Stomach (tissue), 9 donors: ENCODE data around the gene VRK3. TPM values are rescaled to one million over a fixed set of nuclear protein-coding genes. Genes with fewer than 3 reads are reported as not detected.
A peak's percentile ranks its signal among the peaks of the same experiment; 100 is the strongest.

Experiments
- DNase-seq, 2 donors: peaks; one replicate each; pipeline versions ENCODE4 v3.0.0 to v3.0.0-alpha.2; 2013 to 2019
- H3K27ac ChIP-seq, 5 donors: fragments of 200-600 bp in 4 of 5; sonication (generic) in 4 of 5; one replicate each; pipeline ENCODE4 v1.5.1; 2013 to 2019; ENCODE audit warnings: mild to moderate bottlenecking in 1 of 5, moderate library complexity in 1 of 5
- H3K27me3 ChIP-seq, 3 donors: fragments of 200-600 bp; sonication (generic); one replicate each; pipeline ENCODE4 v1.5.1; 2017 to 2019; ENCODE audit warnings: mixed run types in 1 of 3
- H3K36me3 ChIP-seq, 4 donors: fragments of 200-600 bp; sonication (generic); 1 replicate in 3 of 4; 2 replicates in 1 of 4; pipeline ENCODE4 v1.5.1; 2016 to 2019
- H3K4me1 ChIP-seq, 4 donors: fragments of 200-600 bp; sonication (generic); one replicate each; pipeline ENCODE4 v1.5.1; 2016 to 2019
- H3K4me3 ChIP-seq, 4 donors: fragments of 200-600 bp; sonication (generic) in 3 of 4; one replicate each; pipeline ENCODE4 v1.5.1; 2016 to 2019; ENCODE audit warnings: mild to moderate bottlenecking in 1 of 4
- H3K9me3 ChIP-seq, 4 donors: fragments of 200-600 bp; sonication (generic); one replicate each; pipeline ENCODE4 v1.5.1; 2016 to 2019
- CTCF ChIP-seq, 7 experiments: fragments of 450-650 bp in 4 of 7; fragments of 200-600 bp in 3 of 7; sonication (generic) in 3 of 7; IDR thresholded peaks; one replicate each; pipeline ENCODE4 v1.5.1; 2016 to 2019; ENCODE audit warnings: antibody characterized with exemption in 7 of 7, control low read depth in 2 of 7, mild to moderate bottlenecking in 1 of 7
- EP300 ChIP-seq: sonication (generic); formaldehyde crosslinking; IDR thresholded peaks from one replicate; pipeline ENCODE4 v1.6.1; 2017; ENCODE audit warnings: antibody characterized with exemption
- POLR2A ChIP-seq, 4 donors: fragments of 450-650 bp; IDR thresholded peaks; one replicate each; pipeline ENCODE4 v1.6.1; 2016; ENCODE audit warnings: antibody characterized with exemption in 4 of 4, control low read depth in 2 of 4, mild to moderate bottlenecking in 1 of 4, moderate library complexity in 1 of 4
- POLR2AphosphoS5 ChIP-seq, 3 donors: sonication (generic); formaldehyde crosslinking; IDR thresholded peaks; one replicate each; pipeline ENCODE4 v1.6.1; 2016; ENCODE audit warnings: antibody characterized with exemption in 3 of 3
- WGBS, 5 donors: extraction: QIAGEN DNeasy Blood & Tissue Kit in 3 of 5; methylation state at CpG; one replicate each; pipeline versions ENCODE4 v1.1.5 to v1.1.7; 2013 to 2018; 5-methylcytosine and 5-hydroxymethylcytosine counted together
- intact Hi-C: fragments of 100-400 bp; cut with DNase I; formaldehyde crosslinking; loops from one replicate; pipeline ENCODE4 v1.15.1; 2023; ENCODE audit warnings: low total_unique reads
- polyA plus RNA-seq, 3 donors: library from polyadenylated mRNA; stranded (reverse); fragments of 200-250 nt; gene quantifications; one replicate each; pipeline ENCODE4 v1.2.3, GENCODE V29; 2013
- total RNA-seq, 5 donors: library from RNA; depleted of rRNA; stranded (reverse); fragments of >200 nt; gene quantifications; one replicate each; pipeline versions ENCODE4 v1.1.0 to v1.2.3, GENCODE V29; 2014 to 2016
- donor health status: healthy with polysubstance abuse.
- donor health status: Bipolar disorder and iron deficiency.
- donor health status: healthy.

VRK3 gene
- total and polyA plus RNA-seq, 8 donors = 3.5 to 39.7 (median 22.8) TPM

DNA sequence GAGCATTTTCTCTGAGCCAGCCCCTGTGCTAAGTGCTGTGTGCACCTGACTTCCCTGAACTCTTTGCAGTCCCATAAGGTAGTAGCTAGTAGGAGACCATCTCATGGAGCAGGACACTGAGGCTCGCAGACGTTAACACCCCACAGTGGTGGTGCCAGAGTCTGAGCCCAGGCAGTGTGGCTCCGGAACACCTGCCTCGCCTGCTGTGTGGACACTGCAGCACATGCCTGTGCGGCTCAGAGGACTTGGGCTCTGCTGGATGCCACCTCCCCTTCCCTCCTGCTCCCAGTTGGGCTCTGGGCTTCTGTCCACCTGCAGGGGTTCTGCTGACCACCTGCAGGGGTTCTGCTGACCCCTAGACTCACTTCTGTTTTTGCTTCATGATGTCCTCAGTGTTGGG, 37.2 kb downstream of the VRK3 start:
- Histone ChIP-seq H3K27ac (no peak overlapping the region), H3K36me3 (peaks cover 48 to 100% (median 90%) of the 10 kb centered on the region in 4 donors), H3K4me1 (no peaks in the 10 kb centered on the region), H3K4me3 (no peak overlapping the region), H3K27me3 (no peaks in the 10 kb centered on the region), H3K9me3 (no peaks in the 10 kb centered on the region)
- TF ChIP-seq POLR2AphosphoS5 (IDR thresholded peaks at IDR 0.05) = no peak
- no peak for TF ChIP-seq POLR2A (IDR thresholded peaks at IDR 0.05)
- no peak for TF ChIP-seq CTCF (IDR thresholded peaks at IDR 0.05)
- no peak for TF ChIP-seq EP300
- intact Hi-C loops = no loop called here
- WGBS, 5 donors = 87 to 98% (median 97%) methylated on average over 5 of the region's 5 CpGs
- DNase-seq = no peak

DNA sequence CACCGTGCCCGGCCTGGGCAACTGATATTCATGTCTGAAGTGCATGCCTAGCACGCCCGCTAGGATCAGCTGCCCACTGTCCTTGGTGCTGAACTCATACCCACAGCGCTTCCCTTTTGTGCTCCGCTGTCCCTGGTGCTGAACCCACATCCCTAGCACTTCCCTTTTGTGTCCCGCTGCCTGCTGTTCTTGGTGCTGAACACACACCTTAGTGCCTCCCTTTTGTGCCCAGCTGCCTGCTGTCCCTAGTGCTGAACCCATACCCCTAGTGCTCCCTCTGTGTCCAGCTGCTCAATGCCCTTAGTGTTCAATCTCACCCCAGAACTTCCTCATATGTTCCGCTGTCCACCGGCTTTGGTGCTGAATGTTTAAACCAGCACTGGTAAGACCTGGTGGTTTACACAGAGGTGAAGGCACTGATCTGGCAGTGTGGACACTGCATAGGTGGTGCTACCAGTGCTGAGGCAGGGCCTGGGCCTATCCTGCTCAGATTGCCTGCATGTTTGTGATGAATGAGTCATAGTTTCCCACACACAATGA, 37.9 kb downstream of the VRK3 start:
- H3K4me3 ChIP-seq = no peak overlapping the region
- no peaks in the 10 kb centered on the region for H3K27me3 ChIP-seq
- intact Hi-C loops = no loop called here
- H3K36me3 ChIP-seq = peaks cover 48 to 94% (median 86%) of the 10 kb centered on the region in 4 donors
- no peaks in the 10 kb centered on the region for H3K9me3 ChIP-seq
- H3K27ac ChIP-seq = no peak overlapping the region
- no peaks in the 10 kb centered on the region for H3K4me1 ChIP-seq
- TF ChIP-seq POLR2AphosphoS5 (IDR thresholded peaks at IDR 0.05) (peak in 1 of 3 donors; percentile 61), CTCF (IDR thresholded peaks at IDR 0.05) (peak in 1 of 7 experiments; percentile 19), POLR2A (IDR thresholded peaks at IDR 0.05) (no peak), EP300 (no peak)
- 11 to 24% (median 15%) methylated on average over 9 of the region's 9 CpGs for WGBS, 5 donors
- peak; percentile 84 to 96 for DNase-seq

DNA sequence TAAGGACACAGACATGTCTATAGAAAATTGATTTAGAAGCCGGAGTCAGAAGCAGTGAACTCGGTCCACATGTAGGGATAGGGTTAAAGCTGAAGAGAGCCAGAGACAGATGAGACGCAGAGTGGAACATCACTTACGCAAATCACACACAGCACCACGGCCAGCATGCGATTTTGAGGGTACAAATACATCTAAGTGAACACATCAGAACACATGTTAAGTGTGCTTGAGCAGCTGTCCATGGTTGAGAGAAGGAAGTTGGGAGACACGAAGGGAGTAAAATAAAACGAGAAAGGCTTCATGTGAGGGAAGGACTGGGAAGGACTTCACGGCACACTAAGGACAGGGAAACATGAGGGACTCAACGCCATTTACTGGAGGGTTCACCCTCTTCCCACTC, 38.8 kb downstream of the VRK3 start:
- TF ChIP-seq CTCF (IDR thresholded peaks at IDR 0.05) = no peak
- TF ChIP-seq EP300 = no peak
- no peak for TF ChIP-seq POLR2A (IDR thresholded peaks at IDR 0.05)
- no peak for TF ChIP-seq POLR2AphosphoS5 (IDR thresholded peaks at IDR 0.05)
- no peak overlapping the region for H3K4me3 ChIP-seq
- H3K27me3 ChIP-seq = no peaks in the 10 kb centered on the region
- H3K27ac ChIP-seq = no peak overlapping the region
- H3K36me3 ChIP-seq = peaks cover 49 to 94% (median 86%) of the 10 kb centered on the region in 4 donors
- 87 to 95% (median 94%) methylated on average over 10 of the region's 10 CpGs for WGBS, 5 donors
- no peaks in the 10 kb centered on the region for H3K4me1 ChIP-seq
- H3K9me3 ChIP-seq = no peaks in the 10 kb centered on the region
- DNase-seq = no peak
- intact Hi-C loops = no loop called here

- TF ChIP-seq EP300 (no peak), CTCF (IDR thresholded peaks at IDR 0.05) (no peak), POLR2A (IDR thresholded peaks at IDR 0.05) (no peak), POLR2AphosphoS5 (IDR thresholded peaks at IDR 0.05) (no peak)
- Histone ChIP-seq H3K27ac (no peak overlapping the region), H3K4me1 (no peaks in the 10 kb centered on the region), H3K9me3 (no peaks in the 10 kb centered on the region), H3K36me3 (peaks cover 44 to 94% (median 86%) of the 10 kb centered on the region in 4 donors), H3K4me3 (no peak overlapping the region), H3K27me3 (no peaks in the 10 kb centered on the region)
- intact Hi-C loops = no loop called here
- WGBS, 5 donors = 74 to 88% (median 83%) methylated on average over 3 of the region's 3 CpGs
- no peak for DNase-seq
Measured at GRCh38 chr19:49985871-49986270, 39.3 kb downstream of the VRK3 start.
